Measurements from ENCODE around the gene ENDOD1. TPM values are rescaled to one million over a fixed set of nuclear protein-coding genes. Genes with fewer than 3 reads are reported as not detected.

ENDOD1 gene
- total and polyA plus RNA-seq, 8 donors, result 2.0 to 8.9 (median 5.1) TPM

DNA sequence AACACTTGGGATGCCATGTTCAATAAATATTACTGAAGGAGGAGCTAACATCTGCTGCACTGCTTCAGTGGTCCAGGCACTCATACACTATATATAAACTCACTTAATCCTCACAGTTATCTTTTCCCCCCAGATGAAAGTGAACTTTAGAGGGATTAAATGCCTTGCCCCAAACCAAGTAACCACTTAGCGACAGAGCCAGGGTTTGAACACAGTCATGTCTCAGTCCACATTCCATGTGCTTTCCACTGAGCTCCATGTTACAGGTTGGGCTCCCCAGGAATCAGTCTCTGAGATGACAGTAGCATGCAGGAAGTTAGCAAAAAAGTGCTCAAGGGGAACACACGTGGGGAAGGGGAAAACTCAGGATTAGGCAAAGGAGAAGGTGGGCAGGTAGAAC is 59.3 kb downstream of the ENDOD1 start:
- intact Hi-C loops (cut with DNase I), result loop anchor here in 1 of 3 donors (10.0 kb wide), 1 partner anchor 64 kb away; the partner anchor contains the start of gene ENDOD1
- H3K27ac ChIP-seq, result peak overlapping the region in 2 of 4 donors; percentile 86 to 93
- H3K9me3 ChIP-seq, result no peaks in the 10 kb centered on the region
- TF ChIP-seq, protein P1, sequence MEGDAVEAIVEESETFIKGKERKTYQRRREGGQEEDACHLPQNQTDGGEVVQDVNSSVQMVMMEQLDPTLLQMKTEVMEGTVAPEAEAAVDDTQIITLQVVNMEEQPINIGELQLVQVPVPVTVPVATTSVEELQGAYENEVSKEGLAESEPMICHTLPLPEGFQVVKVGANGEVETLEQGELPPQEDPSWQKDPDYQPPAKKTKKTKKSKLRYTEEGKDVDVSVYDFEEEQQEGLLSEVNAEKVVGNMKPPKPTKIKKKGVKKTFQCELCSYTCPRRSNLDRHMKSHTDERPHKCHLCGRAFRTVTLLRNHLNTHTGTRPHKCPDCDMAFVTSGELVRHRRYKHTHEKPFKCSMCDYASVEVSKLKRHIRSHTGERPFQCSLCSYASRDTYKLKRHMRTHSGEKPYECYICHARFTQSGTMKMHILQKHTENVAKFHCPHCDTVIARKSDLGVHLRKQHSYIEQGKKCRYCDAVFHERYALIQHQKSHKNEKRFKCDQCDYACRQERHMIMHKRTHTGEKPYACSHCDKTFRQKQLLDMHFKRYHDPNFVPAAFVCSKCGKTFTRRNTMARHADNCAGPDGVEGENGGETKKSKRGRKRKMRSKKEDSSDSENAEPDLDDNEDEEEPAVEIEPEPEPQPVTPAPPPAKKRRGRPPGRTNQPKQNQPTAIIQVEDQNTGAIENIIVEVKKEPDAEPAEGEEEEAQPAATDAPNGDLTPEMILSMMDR (IDR thresholded peaks at IDR 0.05), result no peak
- FAIRE-seq (no peak), ATAC-seq (no peak), DNase-seq (no peak)
- no peaks in the 10 kb centered on the region for H3K27me3 ChIP-seq
- H3K4me1 ChIP-seq, result peaks cover 0 to 4% (median 3%) of the 10 kb centered on the region in 3 donors
- 58 to 60% methylated on average over 2 of the region's 2 CpGs for WGBS, 2 donors
- H3K4me3 ChIP-seq, result no peak overlapping the region
- no peaks in the 10 kb centered on the region for H3K36me3 ChIP-seq

DNA sequence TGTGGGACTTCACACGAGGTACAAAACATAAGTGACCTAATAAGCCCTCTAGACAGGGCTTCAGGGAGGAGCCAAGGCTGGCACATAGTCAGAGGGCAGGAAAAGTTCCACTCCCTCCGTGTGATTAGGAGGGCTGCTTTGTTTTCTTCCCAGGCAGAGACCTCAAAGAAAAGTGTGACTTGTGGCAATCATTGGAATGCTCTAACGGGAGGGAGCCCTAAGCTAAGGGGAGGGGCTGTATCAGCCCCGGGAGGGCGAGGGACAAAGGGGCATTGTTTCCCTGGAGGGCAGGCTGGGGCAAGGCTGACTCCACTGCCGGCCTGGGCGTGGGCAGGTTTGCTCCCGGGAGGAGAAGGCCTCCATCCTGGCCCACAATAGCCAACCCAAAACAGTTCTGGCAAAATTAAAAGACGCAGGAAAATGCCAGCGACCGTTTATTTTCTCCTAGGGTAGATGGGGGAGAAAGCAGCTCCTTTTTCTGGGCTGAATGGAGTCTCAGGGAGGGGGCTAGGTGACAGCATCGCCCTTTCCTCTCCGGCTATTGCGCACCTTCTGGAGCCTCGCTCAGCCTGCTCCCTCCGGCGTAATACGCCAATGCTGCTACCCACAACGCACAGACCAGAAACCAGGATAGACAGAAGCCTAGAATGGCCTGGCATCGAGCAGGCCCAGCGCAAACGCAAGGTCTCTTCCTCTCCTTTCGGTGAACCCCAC is 60.2 kb downstream of the ENDOD1 start:
- Histone ChIP-seq H3K27ac (peak overlapping the region; percentile 39 to 93 (median 85)), H3K4me1 (peaks cover 0 to 4% (median 3%) of the 10 kb centered on the region in 3 donors), H3K27me3 (no peaks in the 10 kb centered on the region), H3K9me3 (no peaks in the 10 kb centered on the region), H3K4me3 (peak overlapping the region in 2 of 4 donors; percentile 45 to 59), H3K36me3 (no peaks in the 10 kb centered on the region)
- FAIRE-seq, result no peak
- peak in 3 of 4 donors; percentile 6 to 40 (median 23) for ATAC-seq
- intact Hi-C loops (cut with DNase I), result loop anchor here in 2 of 3 donors (5.0 to 10.0 kb wide), 4 partner anchors 65 to 612 kb away; partner anchors contain the start of gene ENDOD1 (in 1 of the 2)
- TF ChIP-seq, protein P1 (IDR thresholded peaks at IDR 0.05), result no peak
- WGBS, 2 donors, result 46 to 58% methylated on average over 23 of the region's 23 CpGs
- peak; percentile 50 to 71 (median 61) for DNase-seq

DNA sequence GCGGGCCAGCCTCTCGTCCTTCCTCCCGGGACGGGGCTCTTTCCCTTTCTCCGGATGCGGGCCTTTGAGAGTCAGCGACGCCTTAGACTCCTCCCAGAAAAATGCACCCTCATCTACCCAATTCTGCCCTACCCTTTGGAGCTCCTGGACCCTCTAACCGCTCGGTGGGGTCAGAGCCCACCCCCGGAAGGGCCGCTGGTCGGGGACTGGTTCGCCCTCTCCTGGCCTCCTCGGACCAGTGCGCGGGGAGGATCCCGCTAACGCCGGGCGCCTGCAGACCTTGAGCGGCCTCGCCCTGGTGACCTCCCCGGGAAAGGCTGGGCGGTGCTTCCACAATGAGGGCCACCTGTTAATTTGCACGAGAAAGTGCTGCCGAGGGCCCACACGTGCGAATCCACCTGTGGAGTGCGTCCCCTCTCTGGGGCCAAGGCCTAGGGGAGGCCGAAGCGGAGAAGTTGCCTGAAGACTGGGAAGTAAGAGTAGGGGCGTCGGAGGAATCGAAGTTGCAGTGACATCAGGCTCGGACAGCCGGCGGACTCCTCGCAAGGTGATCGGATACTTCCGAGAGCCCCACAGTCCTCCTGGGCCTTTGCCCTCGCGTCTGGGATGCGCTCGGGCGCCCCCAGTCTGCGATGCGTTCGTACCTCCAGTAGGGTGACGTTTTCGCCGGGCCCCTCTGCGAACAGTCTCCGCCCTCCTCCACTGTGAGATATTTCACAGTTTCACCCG is 61.5 kb downstream of the ENDOD1 start:
- DNase-seq (peak; percentile 85 to 93 (median 90)), ATAC-seq (peak; percentile 83 to 93 (median 88)), FAIRE-seq (no peak)
- intact Hi-C loops (cut with DNase I), result loop anchor here in 2 of 3 donors (5.0 to 10.0 kb wide), 3 partner anchors 556 to 611 kb away; no protein-coding TSS in a partner anchor
- Histone ChIP-seq H3K27ac (peak overlapping the region; percentile 84 to 93 (median 85)), H3K9me3 (no peaks in the 10 kb centered on the region), H3K4me3 (peak overlapping the region; percentile 33 to 59 (median 45)), H3K27me3 (no peaks in the 10 kb centered on the region), H3K4me1 (peaks cover 0 to 4% (median 3%) of the 10 kb centered on the region in 3 donors), H3K36me3 (no peaks in the 10 kb centered on the region)
- TF ChIP-seq, protein P1 (IDR thresholded peaks at IDR 0.05), result peak; percentile 56 to 65 (median 59)
- WGBS, 2 donors, result 9 to 13% methylated on average over 55 of the region's 55 CpGs

DNA sequence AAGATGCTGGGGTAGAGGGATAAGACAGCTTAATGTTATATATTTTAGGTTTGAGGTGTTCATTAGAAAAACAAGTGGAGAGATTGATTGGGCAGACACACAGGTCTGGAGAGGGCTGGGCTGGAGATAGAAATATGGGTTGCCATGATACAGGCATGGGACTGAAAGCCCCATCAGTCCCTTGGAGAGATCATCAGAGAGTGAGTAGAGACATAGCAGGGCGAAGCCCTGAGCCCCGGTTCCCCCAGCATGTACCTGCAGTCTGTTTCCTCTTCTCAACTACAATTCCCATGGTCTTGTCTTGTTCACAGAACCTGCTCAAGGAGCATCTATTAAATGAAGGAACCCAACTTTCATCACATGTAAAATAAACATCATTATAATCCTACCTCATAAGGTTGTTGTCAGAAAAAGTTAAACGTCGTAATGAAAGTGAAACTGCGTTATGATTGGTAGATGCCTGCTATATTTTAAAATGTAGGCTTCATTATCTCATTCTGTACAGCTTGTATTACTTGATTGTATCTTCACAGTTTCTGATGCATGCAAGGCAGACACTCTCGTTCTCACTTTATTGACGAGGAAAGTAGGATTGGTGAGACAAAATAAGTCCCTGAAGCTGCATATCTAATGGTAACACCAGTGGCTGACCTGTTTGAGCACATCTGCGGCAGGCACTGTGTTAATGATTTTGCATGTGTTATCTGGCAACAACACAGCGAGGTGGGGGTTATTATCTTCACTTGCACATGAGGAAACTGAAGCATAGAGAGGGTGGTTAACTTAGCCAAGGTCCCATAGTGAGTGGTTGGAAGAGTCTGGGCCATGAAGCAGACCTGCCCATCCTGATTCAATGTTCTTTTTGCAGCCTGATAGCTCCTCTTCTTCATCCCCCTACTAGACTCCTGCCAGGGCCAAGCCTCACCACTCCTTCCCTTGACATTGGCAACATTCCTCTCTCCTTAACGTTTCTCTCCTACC is 63.5 kb downstream of the ENDOD1 start:
- ATAC-seq, result no peak
- no peaks in the 10 kb centered on the region for H3K9me3 ChIP-seq
- no peak for FAIRE-seq
- H3K36me3 ChIP-seq, result no peaks in the 10 kb centered on the region
- H3K4me3 ChIP-seq, result peak overlapping the region in 1 of 4 donors; percentile 17
- H3K27me3 ChIP-seq, result no peaks in the 10 kb centered on the region
- WGBS, 2 donors, result 48 to 55% methylated on average over 10 of the region's 10 CpGs
- no peak for DNase-seq
- TF ChIP-seq, protein P1 (IDR thresholded peaks at IDR 0.05), result no peak
- peaks cover 0 to 4% (median 3%) of the 10 kb centered on the region in 3 donors for H3K4me1 ChIP-seq
- no peak overlapping the region for H3K27ac ChIP-seq
- intact Hi-C loops (cut with DNase I), result loop anchor here in 2 of 3 donors (5.0 to 10.0 kb wide), 3 partner anchors 554 to 609 kb away; no protein-coding TSS in a partner anchor
